Epithelial cell of esophagus (primary cell): ENCODE results near the gene GAS2L2.
A peak's percentile ranks its signal among the peaks of the same experiment; 100 is the strongest.
"Not testable (repeated sequence)": the region's sequence is repeated elsewhere in the genome, so short reads cannot be mapped to it uniquely, and the experiment has no call there.

Experiments used
- DNase-seq: peaks from one replicate; pipeline ENCODE4 v3.0.0; 2010; ENCODE audit warnings: low read depth
- H3K4me3 ChIP-seq: 2 replicates; pipeline ENCODE4 v1.5.1; 2011; ENCODE audit warnings: mild to moderate bottlenecking, low read length, control low read depth
- CTCF ChIP-seq: IDR thresholded peaks from 2 replicates; pipeline ENCODE4 v1.5.1; 2011; ENCODE audit warnings: low read depth, mild to moderate bottlenecking, low read length, control low read depth, inconsistent platforms; ENCODE audit not compliant: insufficient read depth; ENCODE audit errors: missing control alignments

The GAS2L2 gene

GRCh38 chr17:35708951-35709350, 44.1 kb downstream of the GAS2L2 start:
- no peak for TF ChIP-seq CTCF
- H3K4me3 ChIP-seq, result no peak overlapping the region
- no peak for DNase-seq

GRCh38 chr17:35708149-35708548, 44.9 kb downstream of the GAS2L2 start:
- TF ChIP-seq CTCF, result no peak
- H3K4me3 ChIP-seq, result no peak overlapping the region
- DNase-seq, result no peak

GRCh38 chr17:35705705-35706104, 47.3 kb downstream of the GAS2L2 start:
- no peak overlapping the region for H3K4me3 ChIP-seq
- DNase-seq, result peak; percentile 11
- TF ChIP-seq CTCF, result no peak

- no peak for TF ChIP-seq CTCF
- DNase-seq, result no peak
- H3K4me3 ChIP-seq, result no peak overlapping the region
Measured at GRCh38 chr17:35705230-35705629, 47.8 kb downstream of the GAS2L2 start.

- not testable (repeated sequence) for DNase-seq, H3K4me3 ChIP-seq
Measured at GRCh38 chr17:35703308-35703707, 49.7 kb downstream of the GAS2L2 start.

- no peak for DNase-seq
- no peak overlapping the region for H3K4me3 ChIP-seq
- TF ChIP-seq CTCF, result no peak
Measured at GRCh38 chr17:35701491-35701890, 51.5 kb downstream of the GAS2L2 start.

GRCh38 chr17:35700150-35700549, 52.9 kb downstream of the GAS2L2 start:
- no peak overlapping the region for H3K4me3 ChIP-seq
- no peak for DNase-seq
- TF ChIP-seq CTCF, result no peak

- DNase-seq, result no peak
- TF ChIP-seq CTCF, result no peak
- no peak overlapping the region for H3K4me3 ChIP-seq
Measured at GRCh38 chr17:35698800-35699199, 54.2 kb downstream of the GAS2L2 start.
